PC-3 (cell line): Measurements from ENCODE around the gene JAM2.

Experiments used
- CTCF ChIP-seq: fragments of 300-600 bp; sonication (generic); conservative IDR thresholded peaks from 2 replicates; pipeline ENCODE4 v1.5.1; 2017; ENCODE audit warnings: antibody characterized with exemption, low read depth, mild to moderate bottlenecking, low read length
- EZH2 ChIP-seq: fragments of 300-600 bp; sonication (generic); IDR thresholded peaks from one replicate; pipeline ENCODE4 v1.6.1; 2017; ENCODE audit warnings: antibody characterized with exemption, mild to moderate bottlenecking, low read length; ENCODE audit not compliant: unreplicated experiment
- EZH2phosphoT487 ChIP-seq: fragments of 300-600 bp; sonication (generic); IDR thresholded peaks from 2 replicates; pipeline ENCODE4 v1.6.1; 2018; ENCODE audit warnings: mild to moderate bottlenecking, antibody characterized with exemption, low read length, borderline replicate concordance

GRCh38 chr21:25615880-25616279 lies 23.2 kb upstream of the JAM2 start:
- TF ChIP-seq CTCF (no peak), EZH2phosphoT487 (no peak), EZH2 (no peak)
